Urothelium cell line (cell line): Measurements from ENCODE around the gene CHAF1B.

ENCODE experiments used
- DNase-seq: peaks from one replicate; pipeline ENCODE4 v3.0.0; 2011; ENCODE audit warnings: low spot score, mixed read lengths
- FAIRE-seq: peaks from 2 replicates; lab custom pipeline; 2011; peaks lifted over from hg19 to GRCh38; lab: Jason Lieb, UNC

CHAF1B gene

DNA sequence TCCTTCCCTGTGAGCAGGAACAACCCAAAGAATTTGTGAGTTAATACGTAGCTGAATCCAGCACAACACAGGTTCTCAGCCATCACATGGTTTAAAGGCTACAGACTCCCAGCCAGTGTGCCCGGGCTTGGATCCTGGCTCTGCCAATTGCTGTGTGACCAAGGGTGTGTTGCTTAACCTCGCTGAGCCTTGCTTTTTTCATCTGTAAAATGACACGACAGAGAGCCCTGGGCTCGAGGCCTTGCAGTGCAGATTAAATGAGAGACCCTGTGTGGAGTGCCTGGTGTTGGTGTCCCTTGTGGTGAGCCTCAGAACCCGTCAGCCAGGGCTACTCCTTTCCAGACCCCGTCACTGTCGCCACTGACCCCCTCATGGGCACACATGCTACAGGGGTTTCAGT, 39.4 kb downstream of the CHAF1B start:
- DNase-seq (no peak), FAIRE-seq (no peak)

GRCh38 chr21:36425286-36425685, 40.1 kb downstream of the CHAF1B start:
- no peak for FAIRE-seq
- no peak for DNase-seq

DNA sequence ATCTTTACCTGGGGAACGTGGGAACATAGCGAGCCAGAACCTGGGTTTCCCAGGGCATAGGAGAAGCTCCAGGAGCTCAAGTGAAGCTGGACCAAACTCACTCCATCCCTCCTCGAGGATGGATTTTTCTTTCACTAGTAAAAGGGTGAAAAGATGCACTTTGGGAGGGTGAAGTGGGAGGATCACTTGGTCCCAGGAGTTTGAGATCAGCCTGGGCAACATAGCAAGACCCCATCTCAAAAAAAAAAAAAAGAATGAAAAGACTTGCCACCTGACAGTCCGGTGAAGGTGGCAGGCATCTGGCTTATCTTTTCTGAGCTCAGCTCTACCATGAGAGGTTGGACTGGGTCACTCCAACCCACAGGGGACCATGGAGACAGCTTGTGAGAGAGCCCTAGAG, 42.3 kb downstream of the CHAF1B start:
- no peak for DNase-seq
- no peak for FAIRE-seq

GRCh38 chr21:36428761-36429432, 43.7 kb downstream of the CHAF1B start:
- DNase-seq: no peak
- FAIRE-seq: no peak

- DNase-seq: peak; percentile 85
- no peak for FAIRE-seq
Measured at GRCh38 chr21:36429947-36430546, 44.9 kb downstream of the CHAF1B start.

DNA sequence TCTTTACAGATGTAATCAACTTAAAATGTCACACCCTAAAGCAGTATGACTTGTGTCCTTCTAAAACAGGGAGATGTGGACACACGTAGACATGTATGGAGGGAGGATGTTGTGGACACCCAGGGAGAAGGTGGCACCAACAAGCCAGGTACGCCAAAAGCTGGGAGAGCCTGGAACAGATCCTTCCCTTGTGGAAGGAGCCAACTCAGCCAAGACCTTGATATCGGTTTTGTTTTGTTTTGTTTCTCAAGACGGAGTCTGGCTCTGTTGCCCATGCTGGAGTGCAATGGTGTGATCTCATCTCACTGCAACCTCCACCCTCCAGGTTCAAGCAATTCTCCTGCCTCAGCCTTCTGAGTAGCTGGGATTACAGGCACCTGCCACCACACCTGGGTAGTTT, 45.6 kb downstream of the CHAF1B start:
- FAIRE-seq (no peak), DNase-seq (no peak)

- no peak for DNase-seq
- FAIRE-seq: no peak
Measured at GRCh38 chr21:36431252-36431651, 46.1 kb downstream of the CHAF1B start.

DNA sequence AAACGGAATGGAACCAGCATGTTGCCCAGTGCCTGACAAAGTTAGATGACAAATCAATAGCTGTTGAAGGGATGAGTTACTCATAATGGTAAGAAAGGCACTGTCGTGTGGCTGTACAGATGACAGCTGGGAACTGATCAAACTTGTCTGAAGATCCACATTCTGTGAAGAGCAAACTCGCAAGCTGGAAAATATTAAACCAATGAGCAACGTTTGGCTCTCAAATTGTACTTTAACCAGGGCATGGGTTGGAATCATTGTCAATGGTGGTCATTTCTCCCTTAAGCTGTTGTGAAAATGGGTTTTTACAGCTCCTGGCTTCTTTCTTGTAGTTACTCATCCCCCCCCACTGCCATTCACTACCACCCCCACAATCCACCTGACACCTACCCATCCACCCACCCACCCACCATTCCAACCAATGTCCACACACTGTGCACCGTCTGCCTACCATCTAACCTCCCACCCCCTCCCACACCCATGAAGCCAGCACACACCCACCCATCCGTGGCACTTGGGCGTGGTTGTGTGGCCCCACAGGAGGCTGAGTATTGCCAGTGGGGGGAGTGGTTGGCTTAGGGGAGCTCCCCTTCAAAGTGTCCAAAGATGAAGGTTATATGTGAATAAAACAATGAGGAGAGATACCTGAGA, 48.0 kb downstream of the CHAF1B start:
- FAIRE-seq (no peak), DNase-seq (no peak)

- DNase-seq (no peak), FAIRE-seq (no peak)
Measured at GRCh38 chr21:36434144-36434543, 49.0 kb downstream of the CHAF1B start.

DNA sequence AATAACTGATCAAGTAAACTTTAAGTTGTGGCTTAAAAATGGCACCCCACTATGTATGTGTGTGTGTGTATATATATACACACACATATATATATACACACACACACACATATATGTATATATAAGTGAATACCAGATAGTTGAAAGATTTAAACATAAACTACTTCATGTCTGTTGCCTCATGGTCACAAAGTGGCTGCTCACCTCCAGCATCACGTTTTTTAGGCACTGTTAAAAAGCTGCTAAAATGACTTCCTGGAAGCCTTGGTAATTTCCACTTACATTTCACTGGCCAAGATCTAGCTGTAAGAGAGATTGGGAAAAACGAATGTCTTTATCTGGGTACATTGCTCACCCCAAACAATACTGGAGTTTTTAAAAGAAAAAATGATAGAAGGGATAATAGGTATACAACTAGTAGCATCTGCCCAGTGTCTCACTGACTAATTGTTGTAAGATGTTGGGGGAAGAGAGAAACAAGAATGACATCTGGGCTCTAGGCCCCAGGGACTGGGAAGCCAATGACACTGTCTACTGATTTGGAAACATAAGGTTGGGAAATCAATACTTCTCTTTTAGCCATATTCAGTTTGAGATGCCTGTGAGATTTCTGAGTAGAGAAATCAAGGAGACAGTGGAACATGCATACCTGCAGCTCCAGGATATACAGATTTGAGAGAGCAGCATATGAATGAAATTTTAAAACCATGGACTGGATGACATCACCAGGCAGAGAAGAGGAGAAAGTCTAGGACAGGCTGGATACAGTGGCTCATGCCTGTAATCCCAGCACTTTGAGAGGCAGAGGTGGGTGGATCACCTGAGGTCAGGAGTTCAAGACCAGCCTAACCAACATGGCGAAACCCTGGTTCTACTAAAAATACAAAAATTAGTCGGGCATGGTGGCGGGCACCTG, 51.9 kb downstream of the CHAF1B start:
- no peak for DNase-seq
- FAIRE-seq: no peak

DNA sequence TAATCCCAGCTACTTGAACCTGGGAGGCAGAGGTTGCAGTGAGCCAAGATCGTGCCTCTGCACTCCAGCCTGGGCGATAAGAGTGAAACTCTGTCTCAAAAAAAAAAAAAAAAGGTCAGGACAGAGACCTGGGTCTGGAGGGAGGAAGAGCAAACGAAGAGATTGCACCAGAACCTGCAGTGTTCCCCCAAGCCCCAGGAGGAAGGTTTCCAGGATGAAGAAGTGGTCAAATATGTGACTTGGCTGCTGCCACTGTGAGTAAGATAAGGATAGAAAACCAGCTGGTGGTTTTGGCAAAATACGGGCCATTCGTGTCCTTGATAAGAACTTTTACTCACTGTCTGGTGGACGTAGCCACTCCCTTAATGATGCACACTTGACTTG, 52.5 kb downstream of the CHAF1B start:
- FAIRE-seq (no peak), DNase-seq (no peak)

DNA sequence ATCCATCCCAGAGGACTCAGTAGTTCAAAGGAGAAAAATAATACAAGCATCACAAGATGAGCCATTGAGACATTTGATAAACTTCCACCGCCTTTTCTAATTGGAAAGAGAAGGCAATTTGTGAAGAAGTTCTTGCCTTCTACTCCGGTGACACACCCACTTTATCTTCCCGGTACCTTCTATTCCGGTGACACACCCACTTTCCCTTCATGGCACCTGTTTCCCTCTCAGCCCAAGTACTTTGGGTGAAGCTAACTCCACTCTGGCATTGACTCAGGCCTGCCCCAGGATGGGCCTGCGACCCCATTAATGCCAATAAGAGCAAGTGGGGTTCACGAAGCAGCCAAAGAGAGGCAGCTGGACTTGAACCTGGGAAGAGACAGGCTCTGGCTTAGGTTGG, 56.5 kb downstream of the CHAF1B start:
- no peak for FAIRE-seq

DNA sequence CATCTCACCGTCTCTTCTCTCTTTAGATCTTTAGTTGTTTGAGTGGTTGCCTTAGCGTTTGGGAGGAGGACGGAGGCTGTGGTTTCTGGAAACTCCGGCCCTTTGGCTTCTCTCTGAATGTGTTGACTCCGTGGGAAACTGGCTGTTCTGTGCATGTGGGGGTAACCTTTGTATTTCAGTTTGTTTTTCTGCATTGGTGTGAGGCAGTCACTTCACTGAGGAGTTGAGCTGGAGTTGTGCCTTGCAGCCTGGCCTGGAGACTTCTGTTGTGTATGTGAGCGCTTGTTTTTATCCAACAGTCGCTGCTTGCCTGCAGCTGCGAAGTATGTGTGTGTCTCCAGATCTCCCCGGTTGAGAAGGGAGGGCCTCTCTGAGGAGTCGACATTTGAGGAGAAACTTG, 61.1 kb downstream of the CHAF1B start:
- no peak for FAIRE-seq

More for the DNA sequence above, 56.5 kb downstream of the CHAF1B start:
- no peak for DNase-seq

DNA sequence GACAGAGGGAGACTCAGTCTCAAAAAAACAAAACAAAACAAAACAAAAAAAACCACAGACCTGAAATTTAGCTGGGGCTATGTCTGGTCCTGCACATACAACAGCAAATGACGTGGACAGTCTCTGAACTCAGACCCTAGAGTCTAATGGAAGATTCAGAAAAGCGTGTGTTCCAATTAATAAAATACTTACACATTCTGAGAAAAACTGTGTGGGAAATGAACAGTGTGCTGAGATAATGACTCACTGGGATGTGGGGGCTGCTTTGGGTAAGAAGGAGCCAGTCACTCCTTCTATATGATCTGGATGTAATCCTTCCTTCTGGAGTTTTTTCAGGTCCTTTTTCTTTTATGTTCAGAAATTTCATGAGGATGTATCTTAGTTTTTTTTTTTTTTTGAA, 65.3 kb downstream of the CHAF1B start:
- DNase-seq: no peak
- no peak for FAIRE-seq

More for the DNA sequence above, 61.1 kb downstream of the CHAF1B start:
- DNase-seq: no peak

GRCh38 chr21:36451506-36451905, 66.3 kb downstream of the CHAF1B start:
- no peak for DNase-seq
- FAIRE-seq: no peak

- FAIRE-seq (no peak), DNase-seq (no peak)
Measured at GRCh38 chr21:36452281-36452825, 67.2 kb downstream of the CHAF1B start.

- FAIRE-seq: no peak
- DNase-seq: no peak
Measured at GRCh38 chr21:36454093-36454531, 68.9 kb downstream of the CHAF1B start.

DNA sequence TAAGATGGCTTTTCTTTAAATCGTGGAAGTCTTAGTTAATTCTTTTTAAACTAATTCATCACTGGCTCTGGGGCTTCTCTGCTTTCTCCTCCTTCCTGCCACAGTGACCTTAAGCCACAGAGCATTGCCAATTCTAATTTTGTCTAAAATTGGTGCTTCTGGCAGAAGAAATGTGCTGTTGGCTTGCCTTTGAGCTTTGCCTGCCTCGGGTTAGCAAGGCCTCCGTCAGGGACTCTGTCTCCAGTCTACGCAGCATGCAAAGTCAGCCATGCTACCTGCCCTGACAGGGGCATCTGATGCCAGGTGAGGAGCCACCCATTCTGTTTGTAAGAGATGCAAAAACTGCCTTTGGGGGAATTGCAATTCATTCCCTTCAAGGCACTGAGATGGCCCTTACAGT, 69.5 kb downstream of the CHAF1B start:
- no peak for DNase-seq
- no peak for FAIRE-seq

DNA sequence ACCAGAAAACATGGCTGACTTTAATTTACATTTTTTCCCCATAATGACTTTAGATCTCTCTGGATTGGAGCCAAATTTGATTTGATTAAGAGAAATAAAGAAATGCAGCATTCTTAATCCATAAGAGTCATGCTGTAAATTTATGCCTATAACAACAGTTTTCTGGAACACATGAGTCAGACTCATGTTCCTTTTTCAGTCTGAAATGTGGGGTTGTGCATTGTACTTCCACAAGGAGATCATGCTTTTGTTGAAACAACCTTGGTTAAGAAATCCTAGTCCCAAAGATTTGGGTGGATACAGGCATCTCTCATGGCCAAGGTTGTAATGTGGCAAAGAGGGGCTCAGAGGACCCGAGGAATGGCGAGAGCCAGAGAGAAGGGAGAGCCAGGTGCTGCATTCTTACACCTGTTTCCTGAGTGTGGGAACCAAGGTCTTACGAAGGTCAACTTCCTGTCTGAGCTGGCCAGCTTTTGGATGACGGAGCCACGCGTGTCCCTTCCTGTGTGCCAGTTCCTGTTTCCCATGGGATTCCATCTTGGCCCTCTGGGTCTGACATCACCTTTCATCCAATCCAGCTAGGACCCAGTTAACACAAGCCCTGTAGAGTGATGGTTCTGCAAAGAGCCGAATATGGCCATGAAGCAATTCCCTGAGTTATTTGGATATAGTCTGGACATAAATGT, 71.7 kb downstream of the CHAF1B start:
- DNase-seq: no peak
- no peak for FAIRE-seq

- FAIRE-seq (no peak), DNase-seq (no peak)
Measured at GRCh38 chr21:36459098-36459497, 73.9 kb downstream of the CHAF1B start.
